Stimulated activated CD8-positive, alpha-beta memory T cell treated with anti-CD3 and anti-CD28 coated beads, Interleukin-7, amount 100 ng/mL, for 48 hours (primary cell): Measurements from ENCODE around the gene CREB1.

Experiments used
- DNase-seq, 2 donors: peaks; one replicate each; pipeline ENCODE4 v3.0.0-alpha.2; 2020; ENCODE audit warnings: low read depth in 1 of 2; ENCODE audit errors: extremely low read depth in 1 of 2

The CREB1 gene

GRCh38 chr2:207503234-207503633 is 26.5 kb upstream of the CREB1 start:
- no peak for DNase-seq

GRCh38 chr2:207504513-207505170 is 25.1 kb upstream of the CREB1 start:
- no peak for DNase-seq

- no peak for DNase-seq
Observed at GRCh38 chr2:207505171-207505570, 24.6 kb upstream of the CREB1 start.

- DNase-seq: peak in 1 of 2 donors; percentile 36
Observed at GRCh38 chr2:207505728-207506127, 24.0 kb upstream of the CREB1 start.

- no peak for DNase-seq
Observed at GRCh38 chr2:207506426-207506825, 23.3 kb upstream of the CREB1 start.

- no peak for DNase-seq
Observed at GRCh38 chr2:207510148-207510547, 19.6 kb upstream of the CREB1 start.

GRCh38 chr2:207511851-207512250 is 17.9 kb upstream of the CREB1 start:
- DNase-seq: no peak

GRCh38 chr2:207512356-207512755 is 17.4 kb upstream of the CREB1 start:
- no peak for DNase-seq

- no peak for DNase-seq
Observed at GRCh38 chr2:207513551-207514257, 16.1 kb upstream of the CREB1 start.

- DNase-seq: no peak
Observed at GRCh38 chr2:207514451-207514850, 15.3 kb upstream of the CREB1 start.

- DNase-seq: no peak
Observed at GRCh38 chr2:207515671-207516070, 14.1 kb upstream of the CREB1 start.

- no peak for DNase-seq
Observed at GRCh38 chr2:207516206-207516605, 13.6 kb upstream of the CREB1 start.

GRCh38 chr2:207523005-207523404 is 6.8 kb upstream of the CREB1 start:
- DNase-seq: no peak

- DNase-seq: no peak
Observed at GRCh38 chr2:207525296-207525695, 4.5 kb upstream of the CREB1 start.

GRCh38 chr2:207528980-207529329 is 807 bp upstream of the CREB1 start:
- DNase-seq: peak in 1 of 2 donors; percentile 39

GRCh38 chr2:207530160-207531031 is 634 bp downstream of the CREB1 start:
- no peak for DNase-seq

- DNase-seq: no peak
Observed at GRCh38 chr2:207531032-207531952, 1.5 kb downstream of the CREB1 start.

GRCh38 chr2:207532676-207533075 is 2.9 kb downstream of the CREB1 start:
- DNase-seq: no peak

GRCh38 chr2:207533461-207534008 is 3.8 kb downstream of the CREB1 start:
- DNase-seq: no peak

- DNase-seq: no peak
Observed at GRCh38 chr2:207534417-207534816, 4.7 kb downstream of the CREB1 start.
